ENCODE measurements around the gene IL1RAPL1.

Gene IL1RAPL1

GRCh38 chrX:29870608-29871007 lies 1283.4 kb downstream of the IL1RAPL1 start:
- TF ChIP-seq ZFP30 (CRISPR knock-in tag; IDR thresholded peaks at IDR 0.05) (no peak), GLIS3 (CRISPR knock-in tag; IDR thresholded peaks at IDR 0.05) (no peak), RARB (CRISPR knock-in tag; IDR thresholded peaks at IDR 0.05) (no peak), CSDC2 (CRISPR knock-in tag; IDR thresholded peaks at IDR 0.05) (no peak), ISL1 (CRISPR knock-in tag; IDR thresholded peaks at IDR 0.05) (no peak), ZC3H10 (CRISPR knock-in tag; IDR thresholded peaks at IDR 0.05) (no peak), ZNF565 (CRISPR knock-in tag; conservative IDR thresholded peaks at IDR 0.05; ENCODE audit: low read depth) (no peak), ZNF70 (CRISPR knock-in tag; IDR thresholded peaks at IDR 0.05) (no peak), BACH2 (CRISPR knock-in tag; IDR thresholded peaks at IDR 0.05; ENCODE audit: borderline replicate concordance) (no peak), PATZ1 (CRISPR knock-in tag; IDR thresholded peaks at IDR 0.05; ENCODE audit: borderline replicate concordance) (no peak), SNAI2 (CRISPR knock-in tag; IDR thresholded peaks at IDR 0.05) (no peak), TOX (CRISPR knock-in tag; IDR thresholded peaks at IDR 0.05; ENCODE audit: borderline replicate concordance) (no peak), OSR1 (CRISPR knock-in tag; IDR thresholded peaks at IDR 0.05) (no peak), TCF4 (CRISPR knock-in tag; IDR thresholded peaks at IDR 0.05; ENCODE audit: borderline replicate concordance) (no peak), ZNF8 (CRISPR knock-in tag; IDR thresholded peaks at IDR 0.05) (no peak)
- no peak for ATAC-seq

GRCh38 chrX:29872831-29873230 lies 1285.6 kb downstream of the IL1RAPL1 start:
- no peak for ATAC-seq
- TF ChIP-seq ZNF70 (CRISPR knock-in tag; IDR thresholded peaks at IDR 0.05) (no peak), ARNTL (CRISPR knock-in tag; IDR thresholded peaks at IDR 0.05; ENCODE audit: borderline replicate concordance, low read depth) (no peak), CREB5 (CRISPR knock-in tag; IDR thresholded peaks at IDR 0.05; ENCODE audit: low read depth) (no peak), CSDC2 (CRISPR knock-in tag; IDR thresholded peaks at IDR 0.05) (no peak), ZFP3 (CRISPR knock-in tag; IDR thresholded peaks at IDR 0.05) (no peak), ESRRG (CRISPR knock-in tag; IDR thresholded peaks at IDR 0.05) (no peak), RARB (CRISPR knock-in tag; IDR thresholded peaks at IDR 0.05) (no peak), ZNF565 (CRISPR knock-in tag; conservative IDR thresholded peaks at IDR 0.05; ENCODE audit: low read depth) (no peak), OSR1 (CRISPR knock-in tag; IDR thresholded peaks at IDR 0.05) (no peak), TOX (CRISPR knock-in tag; IDR thresholded peaks at IDR 0.05; ENCODE audit: borderline replicate concordance) (no peak), TCF4 (CRISPR knock-in tag; IDR thresholded peaks at IDR 0.05; ENCODE audit: borderline replicate concordance) (no peak), ZC3H10 (CRISPR knock-in tag; IDR thresholded peaks at IDR 0.05) (no peak), CSRNP3 (CRISPR knock-in tag; IDR thresholded peaks at IDR 0.05) (no peak), POU6F1 (CRISPR knock-in tag; IDR thresholded peaks at IDR 0.05; ENCODE audit: borderline replicate concordance, low read depth) (no peak), PPARA (CRISPR knock-in tag; IDR thresholded peaks at IDR 0.05; ENCODE audit: borderline replicate concordance) (no peak), BACH2 (CRISPR knock-in tag; IDR thresholded peaks at IDR 0.05; ENCODE audit: borderline replicate concordance) (no peak), SNAI2 (CRISPR knock-in tag; IDR thresholded peaks at IDR 0.05) (no peak), ISL1 (CRISPR knock-in tag; IDR thresholded peaks at IDR 0.05) (no peak), ZFP30 (CRISPR knock-in tag; IDR thresholded peaks at IDR 0.05) (no peak), TSHZ2 (CRISPR knock-in tag; IDR thresholded peaks at IDR 0.05) (no peak)

Measured in SK-N-SH treated with all-trans-retinoic acid at 6 μM for 48 hours (cell line).